Endothelial cell of umbilical vein (primary cell): ENCODE results near the gene DTX4.

Source experiments
- POLR2A ChIP-seq: IDR thresholded peaks from 2 replicates; pipeline ENCODE4 v1.6.1; 2012; ENCODE audit warnings: low read depth, mild to moderate bottlenecking, control low read depth, low read length
- POLR2AphosphoS5 ChIP-seq: IDR thresholded peaks from 2 replicates; pipeline ENCODE4 v1.6.1; 2012; ENCODE audit warnings: low read depth, mild to moderate bottlenecking, control low read depth, low read length, moderate library complexity; ENCODE audit not compliant: insufficient read depth
- TF ChIP-seq, protein P1 (sequence below), 2 donors: IDR thresholded peaks; 1 replicate in 1 of 2; 2 replicates in 1 of 2; pipeline ENCODE4 v1.5.1; 2011; ENCODE audit warnings: low read length in 2 of 2, mild to moderate bottlenecking in 2 of 2, moderate library complexity in 2 of 2, control low read depth in 1 of 2, inconsistent platforms in 1 of 2, low read depth in 1 of 2; ENCODE audit not compliant: insufficient read depth in 1 of 2; ENCODE audit errors: extremely low read depth in 1 of 2
- TF ChIP-seq, protein P2 (sequence below): IDR thresholded peaks from 2 replicates; pipeline ENCODE4 v1.6.1; 2011; ENCODE audit not compliant: insufficient read depth, insufficient read length

DNA sequence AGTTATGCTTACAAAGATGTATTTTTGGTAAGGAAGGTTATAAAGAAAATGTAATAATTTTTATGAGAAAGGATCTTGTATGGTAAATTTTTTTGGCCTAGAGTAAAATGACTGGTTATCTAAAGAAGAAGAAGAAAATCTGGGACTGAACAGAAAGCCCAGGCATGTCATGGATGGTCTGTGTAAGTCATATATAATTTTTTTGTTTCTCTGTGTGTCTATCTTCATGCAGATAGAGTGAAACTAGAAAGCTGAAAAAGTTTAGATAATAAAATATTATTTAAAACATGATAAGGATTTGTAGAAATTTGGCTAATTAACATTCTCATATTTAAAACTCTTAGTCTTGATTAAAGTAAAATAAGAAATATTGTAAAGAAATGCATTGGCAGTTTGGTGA is 68.4 kb downstream of the DTX4 start:
- TF ChIP-seq, protein P1, sequence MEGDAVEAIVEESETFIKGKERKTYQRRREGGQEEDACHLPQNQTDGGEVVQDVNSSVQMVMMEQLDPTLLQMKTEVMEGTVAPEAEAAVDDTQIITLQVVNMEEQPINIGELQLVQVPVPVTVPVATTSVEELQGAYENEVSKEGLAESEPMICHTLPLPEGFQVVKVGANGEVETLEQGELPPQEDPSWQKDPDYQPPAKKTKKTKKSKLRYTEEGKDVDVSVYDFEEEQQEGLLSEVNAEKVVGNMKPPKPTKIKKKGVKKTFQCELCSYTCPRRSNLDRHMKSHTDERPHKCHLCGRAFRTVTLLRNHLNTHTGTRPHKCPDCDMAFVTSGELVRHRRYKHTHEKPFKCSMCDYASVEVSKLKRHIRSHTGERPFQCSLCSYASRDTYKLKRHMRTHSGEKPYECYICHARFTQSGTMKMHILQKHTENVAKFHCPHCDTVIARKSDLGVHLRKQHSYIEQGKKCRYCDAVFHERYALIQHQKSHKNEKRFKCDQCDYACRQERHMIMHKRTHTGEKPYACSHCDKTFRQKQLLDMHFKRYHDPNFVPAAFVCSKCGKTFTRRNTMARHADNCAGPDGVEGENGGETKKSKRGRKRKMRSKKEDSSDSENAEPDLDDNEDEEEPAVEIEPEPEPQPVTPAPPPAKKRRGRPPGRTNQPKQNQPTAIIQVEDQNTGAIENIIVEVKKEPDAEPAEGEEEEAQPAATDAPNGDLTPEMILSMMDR (IDR thresholded peaks at IDR 0.05; ENCODE audit: extremely low read depth in 1 of 2, insufficient read depth in 1 of 2, low read depth in 1 of 2, low read length in 2 of 2): no peak
- TF ChIP-seq POLR2AphosphoS5: no peak
- TF ChIP-seq, protein P2, sequence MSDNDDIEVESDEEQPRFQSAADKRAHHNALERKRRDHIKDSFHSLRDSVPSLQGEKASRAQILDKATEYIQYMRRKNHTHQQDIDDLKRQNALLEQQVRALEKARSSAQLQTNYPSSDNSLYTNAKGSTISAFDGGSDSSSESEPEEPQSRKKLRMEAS: no peak
- no peak for TF ChIP-seq POLR2A
